Measurements from ENCODE around the gene PGLYRP4.

- no peak for TF ChIP-seq CTCF (IDR thresholded peaks at IDR 0.05; ENCODE audit: borderline replicate concordance, extremely low read depth, low read length, poor library complexity, severe bottlenecking)
- no peak for TF ChIP-seq EZH2 (IDR thresholded peaks at IDR 0.05; ENCODE audit: borderline replicate concordance, low read depth, low read length, severe bottlenecking)
Observed at GRCh38 chr1:153379591-153379990, 30.9 kb upstream of the PGLYRP4 start.
